Tibial artery (tissue), 4 donors: Measurements from ENCODE around the gene DLG3.

Source experiments
- DNase-seq, 2 donors: peaks; one replicate each; pipeline ENCODE4 v3.0.0-alpha.2; 2019
- H3K27ac ChIP-seq, 2 donors: fragments of 200-600 bp; sonication (generic) in 1 of 2; 1 replicate in 1 of 2; 2 replicates in 1 of 2; pipeline ENCODE4 v1.5.1; 2018 to 2019; ENCODE audit warnings: mild to moderate bottlenecking in 1 of 2
- H3K27me3 ChIP-seq, 2 donors: fragments of 200-600 bp; sonication (generic) in 1 of 2; one replicate each; pipeline versions ENCODE4 v1.5.1 to v1.6.0; 2016 to 2019
- H3K36me3 ChIP-seq, 3 donors: fragments of 200-600 bp; sonication (generic) in 2 of 3; one replicate each; pipeline ENCODE4 v1.5.1; 2016 to 2019; ENCODE audit warnings: mild to moderate bottlenecking in 2 of 3
- H3K4me1 ChIP-seq, 4 donors: fragments of 200-600 bp; sonication (generic) in 2 of 4; 1 replicate in 3 of 4; 2 replicates in 1 of 4; pipeline ENCODE4 v1.5.1; 2016 to 2019
- H3K4me3 ChIP-seq, 2 donors: fragments of 200-600 bp; sonication (generic) in 1 of 2; 1 replicate in 1 of 2; 2 replicates in 1 of 2; pipeline ENCODE4 v1.5.1; 2018 to 2019; ENCODE audit warnings: mild to moderate bottlenecking in 2 of 2
- H3K9me3 ChIP-seq, 3 donors: fragments of 200-600 bp; sonication (generic) in 1 of 3; one replicate each; pipeline ENCODE4 v1.5.1; 2016 to 2019
- intact Hi-C: fragments of 100-400 bp; cut with DNase I; formaldehyde crosslinking; loops from one replicate; pipeline ENCODE4 v1.15.0; 2023; ENCODE audit warnings: low total_unique reads
- TF ChIP-seq, protein P1 (sequence below), 2 experiments: fragments of 200-600 bp in 1 of 2; fragments of 450-650 bp in 1 of 2; IDR thresholded peaks; one replicate each; pipeline ENCODE4 v1.5.1; 2017 to 2019; ENCODE audit warnings: antibody characterized with exemption in 2 of 2, mild to moderate bottlenecking in 1 of 2, moderate library complexity in 1 of 2

DLG3 gene

GRCh38 chrX:70478526-70479245 lies 34.1 kb downstream of the DLG3 start:
- peaks cover 0 to 59% (median 22%) of the 10 kb centered on the region in 4 donors for H3K4me1 ChIP-seq
- H3K9me3 ChIP-seq: no peaks in the 10 kb centered on the region
- H3K4me3 ChIP-seq: no peak overlapping the region
- peak overlapping the region; percentile 79 to 80 for H3K27ac ChIP-seq
- no peaks in the 10 kb centered on the region for H3K36me3 ChIP-seq
- no peaks in the 10 kb centered on the region for H3K27me3 ChIP-seq
- TF ChIP-seq, protein P1, sequence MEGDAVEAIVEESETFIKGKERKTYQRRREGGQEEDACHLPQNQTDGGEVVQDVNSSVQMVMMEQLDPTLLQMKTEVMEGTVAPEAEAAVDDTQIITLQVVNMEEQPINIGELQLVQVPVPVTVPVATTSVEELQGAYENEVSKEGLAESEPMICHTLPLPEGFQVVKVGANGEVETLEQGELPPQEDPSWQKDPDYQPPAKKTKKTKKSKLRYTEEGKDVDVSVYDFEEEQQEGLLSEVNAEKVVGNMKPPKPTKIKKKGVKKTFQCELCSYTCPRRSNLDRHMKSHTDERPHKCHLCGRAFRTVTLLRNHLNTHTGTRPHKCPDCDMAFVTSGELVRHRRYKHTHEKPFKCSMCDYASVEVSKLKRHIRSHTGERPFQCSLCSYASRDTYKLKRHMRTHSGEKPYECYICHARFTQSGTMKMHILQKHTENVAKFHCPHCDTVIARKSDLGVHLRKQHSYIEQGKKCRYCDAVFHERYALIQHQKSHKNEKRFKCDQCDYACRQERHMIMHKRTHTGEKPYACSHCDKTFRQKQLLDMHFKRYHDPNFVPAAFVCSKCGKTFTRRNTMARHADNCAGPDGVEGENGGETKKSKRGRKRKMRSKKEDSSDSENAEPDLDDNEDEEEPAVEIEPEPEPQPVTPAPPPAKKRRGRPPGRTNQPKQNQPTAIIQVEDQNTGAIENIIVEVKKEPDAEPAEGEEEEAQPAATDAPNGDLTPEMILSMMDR (IDR thresholded peaks at IDR 0.05): no peak
- intact Hi-C loops: no loop called here
- DNase-seq: no peak

DNA sequence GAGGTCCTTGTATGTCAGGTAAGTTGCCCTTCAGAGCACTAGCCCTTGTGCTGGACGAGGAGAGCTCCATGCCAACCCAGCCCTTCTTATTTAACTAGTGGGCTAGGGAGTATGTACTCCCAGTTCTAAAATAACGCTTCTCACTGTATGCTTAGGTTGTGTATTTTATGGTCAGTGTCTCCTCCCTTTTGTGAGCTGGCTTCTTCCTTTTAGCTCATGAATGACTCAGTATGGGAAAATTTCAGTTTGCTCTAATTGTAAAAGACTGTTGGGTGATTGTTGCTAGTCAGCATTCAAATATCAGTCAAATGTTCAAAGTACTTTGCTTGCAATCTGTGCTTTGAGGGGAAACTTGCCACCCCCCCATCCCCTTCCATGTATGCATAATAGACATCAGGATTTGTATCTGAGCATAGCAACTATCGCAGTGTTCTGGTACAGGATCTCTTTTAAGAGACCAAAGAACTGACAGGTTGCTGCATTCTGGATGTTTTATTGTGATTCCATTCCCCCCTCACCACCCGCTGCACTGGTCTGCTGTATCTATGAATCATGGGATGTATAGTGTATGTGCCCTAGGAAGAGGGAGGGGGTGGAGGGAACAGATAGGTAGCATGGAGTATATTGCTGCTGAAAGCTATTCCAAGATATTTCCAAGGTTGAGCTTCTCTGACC lies 34.7 kb downstream of the DLG3 start:
- no peak for DNase-seq
- Histone ChIP-seq H3K36me3 (no peaks in the 10 kb centered on the region), H3K9me3 (no peaks in the 10 kb centered on the region), H3K27ac (peak overlapping the region; percentile 79 to 80), H3K4me1 (peaks cover 0 to 59% (median 22%) of the 10 kb centered on the region in 4 donors), H3K27me3 (no peaks in the 10 kb centered on the region), H3K4me3 (no peak overlapping the region)
- intact Hi-C loops: no loop called here
- TF ChIP-seq, protein P1 (IDR thresholded peaks at IDR 0.05): no peak

- Histone ChIP-seq H3K27ac (peak overlapping the region; percentile 79 to 80), H3K4me1 (peaks cover 0 to 59% (median 22%) of the 10 kb centered on the region in 4 donors), H3K9me3 (no peaks in the 10 kb centered on the region), H3K4me3 (peak overlapping the region; percentile 36), H3K36me3 (no peaks in the 10 kb centered on the region), H3K27me3 (no peaks in the 10 kb centered on the region)
- DNase-seq: no peak
- TF ChIP-seq, protein P1 (IDR thresholded peaks at IDR 0.05): no peak
- intact Hi-C loops: no loop called here
Observed at GRCh38 chrX:70479922-70480659, 35.5 kb downstream of the DLG3 start.

DNA sequence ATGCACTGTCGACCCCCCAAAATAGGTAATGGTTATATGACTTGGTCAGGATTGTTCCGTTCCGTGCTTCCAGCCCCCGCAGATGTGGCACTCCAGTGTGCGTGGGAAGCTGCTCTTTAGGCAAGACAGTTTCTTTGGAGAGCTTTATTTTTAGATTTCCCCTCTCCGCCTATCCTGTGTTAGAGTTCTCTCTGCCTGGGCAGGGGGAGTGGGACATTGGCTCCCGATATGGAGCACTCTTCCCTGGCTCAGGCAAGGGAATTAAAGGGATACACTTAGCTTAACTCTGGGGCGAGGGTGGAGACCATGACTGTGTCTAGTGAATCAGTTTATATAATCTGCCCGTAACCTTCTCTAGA lies 36.0 kb downstream of the DLG3 start:
- peak in 1 of 2 donors; percentile 67 for DNase-seq
- H3K9me3 ChIP-seq: no peaks in the 10 kb centered on the region
- intact Hi-C loops: no loop called here
- H3K27me3 ChIP-seq: no peaks in the 10 kb centered on the region
- peak overlapping the region; percentile 36 for H3K4me3 ChIP-seq
- H3K4me1 ChIP-seq: peaks cover 0 to 59% (median 22%) of the 10 kb centered on the region in 4 donors
- TF ChIP-seq, protein P1 (IDR thresholded peaks at IDR 0.05): no peak
- H3K36me3 ChIP-seq: no peaks in the 10 kb centered on the region
- H3K27ac ChIP-seq: peak overlapping the region; percentile 79 to 80

- Histone ChIP-seq H3K36me3 (no peaks in the 10 kb centered on the region), H3K9me3 (no peaks in the 10 kb centered on the region), H3K27ac (peak overlapping the region; percentile 79 to 80), H3K27me3 (no peaks in the 10 kb centered on the region), H3K4me3 (no peak overlapping the region), H3K4me1 (peaks cover 0 to 52% (median 22%) of the 10 kb centered on the region in 4 donors)
- intact Hi-C loops: no loop called here
- no peak for DNase-seq
- TF ChIP-seq, protein P1 (IDR thresholded peaks at IDR 0.05): no peak
Observed at GRCh38 chrX:70481471-70482270, 37.0 kb downstream of the DLG3 start.
